ENCODE measurements around the gene AKT1. TPM values are rescaled to one million over a fixed set of nuclear protein-coding genes. Genes with fewer than 3 reads are reported as not detected.
A peak's percentile ranks its signal among the peaks of the same experiment; 100 is the strongest.

Gene AKT1
- total and polyA plus RNA-seq, 2 of the 4 experiments (the other 2 are of a cell fraction), result 193 to 221 TPM

DNA sequence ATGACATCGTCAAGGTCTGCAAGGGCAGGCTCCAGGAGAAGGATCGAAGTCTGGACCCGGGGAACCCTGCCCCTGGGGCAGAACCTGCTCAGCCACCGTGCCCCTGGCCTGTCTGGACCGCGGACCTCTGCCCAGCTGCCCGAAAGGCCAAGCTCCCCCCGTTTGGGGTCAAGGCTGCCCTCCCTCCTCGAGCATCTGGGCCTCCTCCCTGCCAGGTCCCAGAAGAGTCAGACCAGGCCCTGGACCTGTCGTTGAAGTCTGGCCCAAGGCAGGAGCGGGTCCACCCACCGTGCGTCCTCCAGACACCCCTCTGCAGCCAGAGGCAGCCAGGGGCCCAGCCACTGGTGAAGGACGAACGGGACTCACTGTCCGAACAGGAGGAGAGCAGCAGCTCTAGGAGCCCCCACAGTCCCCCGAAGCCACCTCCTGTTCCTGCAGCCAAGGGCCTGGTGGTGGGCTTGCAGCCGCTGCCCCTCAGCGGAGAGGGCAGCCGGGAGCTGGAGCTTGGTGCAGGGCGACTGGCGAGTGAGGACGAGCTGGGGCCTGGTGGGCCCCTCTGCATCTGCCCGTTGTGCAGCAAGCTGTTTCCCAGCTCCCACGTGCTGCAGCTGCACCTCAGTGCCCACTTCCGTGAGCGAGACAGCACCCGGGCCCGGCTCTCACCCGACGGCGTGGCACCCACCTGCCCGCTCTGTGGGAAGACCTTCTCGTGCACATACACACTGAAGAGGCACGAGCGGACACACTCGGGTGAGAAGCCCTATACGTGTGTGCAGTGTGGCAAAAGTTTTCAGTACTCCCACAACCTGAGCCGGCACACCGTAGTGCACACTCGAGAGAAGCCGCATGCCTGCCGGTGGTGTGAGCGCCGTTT is 6.2 kb upstream of the AKT1 start:
- Histone ChIP-seq H3K9me3 (ENCODE audit: control insufficient read depth, insufficient read depth, low read length) (no peaks in the 10 kb centered on the region), H3K23ac (ENCODE audit: low read depth, low read length) (no peak overlapping the region), H2BK5ac (ENCODE audit: low read depth, low read length, poor library complexity, severe bottlenecking) (no peak overlapping the region), H3K56ac (ENCODE audit: extremely low read depth, insufficient read depth, low read length) (no peak overlapping the region), H2AFZ (replicated peaks; ENCODE audit: low read length, poor library complexity) (peak overlapping the region; percentile 89), H3K9me1 (ENCODE audit: insufficient read depth, low read length) (peaks cover 16% of the 10 kb centered on the region), H3K27ac (ENCODE audit: insufficient read depth, low read length) (no peak overlapping the region), H2BK15ac (ENCODE audit: low read depth, low read length) (no peak overlapping the region), H3K4me3 (ENCODE audit: insufficient read depth, low read depth, low read length) (peak overlapping the region; percentile 61; the same call in 1 of the 2 replicates), H2BK120ac (ENCODE audit: low read depth, low read length) (no peak overlapping the region), H2AK5ac (ENCODE audit: low read depth, low read length) (0 out of 2 replicates have a peak overlapping the region, but pooled peaks have one; percentile 13), H3K4me2 (ENCODE audit: low read depth, low read length) (peak overlapping the region; percentile 73), H3K36me3 (ENCODE audit: control insufficient read depth, insufficient read depth, low read length) (no peaks in the 10 kb centered on the region), H3K4ac (ENCODE audit: low read depth, low read length) (no peak overlapping the region), H3K4me1 (ENCODE audit: control insufficient read depth, insufficient read depth, low read length) (peaks cover 23% of the 10 kb centered on the region), H4K20me1 (ENCODE audit: insufficient read depth, low read length) (peaks cover 4% of the 10 kb centered on the region; the same call in 1 of the 2 replicates), H3K18ac (ENCODE audit: low read depth, low read length) (no peak overlapping the region), H3K79me1 (ENCODE audit: low read depth in 1 of 2, low read length in 2 of 2) (peaks cover 0 to 12% of the 10 kb centered on the region in 2 experiments; a peak in 1 of 4 replicates), H3K9ac (ENCODE audit: low read depth, low read length) (peak overlapping the region; percentile 7; the same call in 1 of the 2 replicates), H3K27me3 (ENCODE audit: control insufficient read depth, insufficient read depth, low read length) (no peaks in the 10 kb centered on the region), H4K8ac (ENCODE audit: low read depth in 2 of 2, low read length in 2 of 2) (no peak overlapping the region), H2BK20ac (ENCODE audit: low read depth, low read length) (no peak overlapping the region), H2AK9ac (replicated peaks; ENCODE audit: low read depth, low read length, poor library complexity) (peak overlapping the region; percentile 87), H4K91ac (ENCODE audit: insufficient read depth, low read depth, low read length) (no peak overlapping the region), H3K14ac (replicated peaks; ENCODE audit: low read depth, low read length) (no peak overlapping the region), H4K5ac (ENCODE audit: low read depth, low read length) (no peak overlapping the region)
- 81% methylated on average over 32 of the region's 45 CpGs; no CpG with 5 or more reads in 1 of the 2 experiments for WGBS, 2 experiments (ENCODE audit: extremely low coverage in 2 of 2, insufficient read length in 1 of 2)
- in situ Hi-C loops (cut with MboI; ENCODE audit: low sequenced_read_pairs) (no loop called here), dilution Hi-C loops (cut with HindIII; ENCODE audit: low sequenced_read_pairs, unreplicated experiment) (no loop called here), intact Hi-C loops (cut with micrococcal nuclease) (no loop called here)
- DNase-seq, result no peak
- TF ChIP-seq MXI1 (IDR thresholded peaks at IDR 0.05; ENCODE audit: borderline replicate concordance, low read depth, low read length) (no peak), SMC3 (IDR thresholded peaks at IDR 0.05; ENCODE audit: low read depth, low read length) (no peak), USF2 (IDR thresholded peaks at IDR 0.05; ENCODE audit: low read depth, low read length) (no peak)
- ChIA-PET CTCF (interaction anchor here (0.5 kb wide), 1 partner anchor 26 kb away, joined by 3 read pairs; no protein-coding TSS in a partner anchor), POLR2A (ENCODE audit: unreplicated experiment) (no interaction called here)
- no peak for ATAC-seq (ENCODE audit: low read depth)
- no TSS peak for BruUV-seq (replicated peaks)
